Lung (tissue), 12 donors: ENCODE measurements around the gene ERGIC1. TPM values are rescaled to one million over a fixed set of nuclear protein-coding genes. Genes with fewer than 3 reads are reported as not detected.

Experiments used
- ATAC-seq: fragments of 200-7000 bp; cut with Tn5 transposase; one replicate; pipeline ENCODE4 v1.9.1; 2020; ENCODE audit warnings: moderate number of reproducible peaks; ENCODE audit not compliant: insufficient read depth, low FRiP score
- DNase-seq, 3 donors: peaks; one replicate each; pipeline ENCODE4 v3.0.0-alpha.2; 2013 to 2017
- H3K27ac ChIP-seq, 2 donors: one replicate each; pipeline ENCODE4 v1.5.1; 2013; ENCODE audit warnings: mild to moderate bottlenecking in 2 of 2, moderate library complexity in 2 of 2, control low read depth in 1 of 2, inconsistent platforms in 1 of 2, low read depth in 1 of 2, low read length in 1 of 2
- H3K27me3 ChIP-seq, 3 donors: one replicate each; pipeline ENCODE4 v1.5.1; 2013; ENCODE audit warnings: low read length in 2 of 3; ENCODE audit not compliant: control insufficient read depth in 3 of 3, insufficient read depth in 3 of 3
- H3K36me3 ChIP-seq, 4 donors: one replicate each; pipeline ENCODE4 v1.5.1; 2013; ENCODE audit warnings: low read length in 4 of 4, mild to moderate bottlenecking in 1 of 4, moderate library complexity in 1 of 4; ENCODE audit not compliant: control insufficient read depth in 4 of 4, insufficient read depth in 4 of 4
- H3K4me1 ChIP-seq, 5 donors: one replicate each; pipeline ENCODE4 v1.5.1; 2013; ENCODE audit warnings: low read length in 5 of 5, mild to moderate bottlenecking in 2 of 5, moderate library complexity in 1 of 5; ENCODE audit not compliant: control insufficient read depth in 5 of 5, insufficient read depth in 5 of 5
- H3K4me3 ChIP-seq: one replicate; pipeline ENCODE4 v1.5.1; 2013; ENCODE audit warnings: mild to moderate bottlenecking, control low read depth, moderate library complexity
- H3K9ac ChIP-seq, 2 donors: one replicate each; pipeline ENCODE4 v1.5.1; 2013; ENCODE audit warnings: low read length in 2 of 2, control low read depth in 1 of 2; ENCODE audit not compliant: insufficient read depth in 1 of 2
- H3K9me3 ChIP-seq, 4 donors: one replicate each; pipeline ENCODE4 v1.5.1; 2013; ENCODE audit warnings: low read length in 3 of 4, mild to moderate bottlenecking in 1 of 4, moderate library complexity in 1 of 4; ENCODE audit not compliant: control insufficient read depth in 4 of 4, insufficient read depth in 3 of 4
- WGBS, 2 donors: extraction: QIAGEN DNeasy Blood & Tissue Kit; methylation state at CpG; one replicate each; pipeline ENCODE4 v1.1.7; 2013; 5-methylcytosine and 5-hydroxymethylcytosine counted together
- polyA plus RNA-seq, 2 donors: library from polyadenylated mRNA; stranded (reverse); fragments of 200-250 nt; gene quantifications; one replicate each; pipeline ENCODE4 v1.2.1, GENCODE V29; 2013
- total RNA-seq, 2 donors: library from RNA; depleted of rRNA in 1 of 2; stranded (reverse); fragments of >200 nt in 1 of 2; gene quantifications; one replicate each; pipeline ENCODE4 v1.2.1, GENCODE V29; 2014 to 2021
- TF ChIP-seq, protein P1 (sequence below): IDR thresholded peaks from 2 replicates; pipeline ENCODE4 v1.5.1; 2012; ENCODE audit warnings: mild to moderate bottlenecking; ENCODE audit errors: control extremely low read depth, extremely low read depth
- donor health status: control.
- donor health status: control.
- donor health status: Bipolar disorder and iron deficiency.
- donor health status: healthy.
- donor health status: DM: yes; HTN: yes; CAD: no.

Gene ERGIC1
- total and polyA plus RNA-seq, 4 donors, result 62.2 to 215 (median 163) TPM

GRCh38 chr5:172870715-172871461 lies 36.8 kb downstream of the ERGIC1 start:
- H3K9ac ChIP-seq, result no peak overlapping the region
- no peaks in the 10 kb centered on the region for H3K27me3 ChIP-seq
- H3K4me1 ChIP-seq, result peaks cover 0 to 60% (median 35%) of the 10 kb centered on the region in 5 donors
- no peaks in the 10 kb centered on the region for H3K9me3 ChIP-seq
- H3K36me3 ChIP-seq, result no peaks in the 10 kb centered on the region
- TF ChIP-seq, protein P1, sequence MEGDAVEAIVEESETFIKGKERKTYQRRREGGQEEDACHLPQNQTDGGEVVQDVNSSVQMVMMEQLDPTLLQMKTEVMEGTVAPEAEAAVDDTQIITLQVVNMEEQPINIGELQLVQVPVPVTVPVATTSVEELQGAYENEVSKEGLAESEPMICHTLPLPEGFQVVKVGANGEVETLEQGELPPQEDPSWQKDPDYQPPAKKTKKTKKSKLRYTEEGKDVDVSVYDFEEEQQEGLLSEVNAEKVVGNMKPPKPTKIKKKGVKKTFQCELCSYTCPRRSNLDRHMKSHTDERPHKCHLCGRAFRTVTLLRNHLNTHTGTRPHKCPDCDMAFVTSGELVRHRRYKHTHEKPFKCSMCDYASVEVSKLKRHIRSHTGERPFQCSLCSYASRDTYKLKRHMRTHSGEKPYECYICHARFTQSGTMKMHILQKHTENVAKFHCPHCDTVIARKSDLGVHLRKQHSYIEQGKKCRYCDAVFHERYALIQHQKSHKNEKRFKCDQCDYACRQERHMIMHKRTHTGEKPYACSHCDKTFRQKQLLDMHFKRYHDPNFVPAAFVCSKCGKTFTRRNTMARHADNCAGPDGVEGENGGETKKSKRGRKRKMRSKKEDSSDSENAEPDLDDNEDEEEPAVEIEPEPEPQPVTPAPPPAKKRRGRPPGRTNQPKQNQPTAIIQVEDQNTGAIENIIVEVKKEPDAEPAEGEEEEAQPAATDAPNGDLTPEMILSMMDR, result no peak
- peak overlapping the region; percentile 86 to 94 for H3K27ac ChIP-seq
- 54 to 73% methylated on average over 20 of the region's 20 CpGs for WGBS, 2 donors
- ATAC-seq, result peak; percentile 9
- no peak for DNase-seq
- H3K4me3 ChIP-seq, result no peak overlapping the region

DNA sequence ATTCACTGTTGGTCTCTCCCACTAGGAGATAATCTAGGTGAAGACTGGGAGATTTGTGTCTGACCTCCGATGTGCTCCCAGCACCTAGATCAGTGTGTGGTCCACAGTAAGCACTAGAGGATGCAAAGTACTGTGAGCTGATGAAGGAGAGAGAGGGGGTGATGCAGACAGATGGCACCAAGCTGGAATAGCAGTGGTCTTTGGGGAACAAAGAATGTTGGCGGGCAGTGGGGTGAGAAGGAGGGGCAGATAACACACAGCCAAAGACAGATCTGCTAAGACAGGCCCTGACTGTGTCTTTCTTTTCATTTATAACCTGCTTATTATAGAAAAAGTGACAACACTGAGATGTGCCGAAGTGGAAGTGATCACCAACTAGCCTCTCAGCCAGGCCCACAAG lies 37.5 kb downstream of the ERGIC1 start:
- ATAC-seq, result no peak
- TF ChIP-seq, protein P1, result no peak
- no peak for DNase-seq
- H3K27ac ChIP-seq, result peak overlapping the region; percentile 86 to 94
- H3K4me3 ChIP-seq, result no peak overlapping the region
- peaks cover 0 to 55% (median 35%) of the 10 kb centered on the region in 5 donors for H3K4me1 ChIP-seq
- H3K27me3 ChIP-seq, result no peaks in the 10 kb centered on the region
- H3K9me3 ChIP-seq, result no peaks in the 10 kb centered on the region
- peak overlapping the region in 1 of 2 donors; percentile 54 for H3K9ac ChIP-seq
- no peaks in the 10 kb centered on the region for H3K36me3 ChIP-seq
- 82 to 88% methylated on average over 3 of the region's 3 CpGs for WGBS, 2 donors

GRCh38 chr5:172871982-172872381 lies 37.9 kb downstream of the ERGIC1 start:
- peak overlapping the region in 1 of 2 donors; percentile 54 for H3K9ac ChIP-seq
- no peaks in the 10 kb centered on the region for H3K9me3 ChIP-seq
- H3K36me3 ChIP-seq, result no peaks in the 10 kb centered on the region
- no peak for ATAC-seq
- H3K4me3 ChIP-seq, result no peak overlapping the region
- no peaks in the 10 kb centered on the region for H3K27me3 ChIP-seq
- 78 to 79% methylated on average over 5 of the region's 5 CpGs for WGBS, 2 donors
- H3K4me1 ChIP-seq, result peaks cover 0 to 52% (median 34%) of the 10 kb centered on the region in 5 donors
- TF ChIP-seq, protein P1, result no peak
- DNase-seq, result no peak
- peak overlapping the region; percentile 86 to 94 for H3K27ac ChIP-seq
